Thyroid gland (tissue), 4 donors: Measurements from ENCODE around the gene BACH2. TPM values are rescaled to one million over a fixed set of nuclear protein-coding genes. Genes with fewer than 3 reads are reported as not detected.

Source experiments
- DNase-seq, 2 donors: peaks; one replicate each; pipeline ENCODE4 v3.0.0-alpha.2; 2019
- H3K27ac ChIP-seq, 3 donors: fragments of 200-600 bp; sonication (generic); 1 replicate in 2 of 3; 2 replicates in 1 of 3; pipeline ENCODE4 v1.5.1; 2016 to 2019; ENCODE audit warnings: mild to moderate bottlenecking in 1 of 3, moderate library complexity in 1 of 3
- H3K27me3 ChIP-seq: fragments of 200-600 bp; sonication (generic); one replicate; pipeline ENCODE4 v1.5.1; 2019
- H3K36me3 ChIP-seq, 2 donors: fragments of 200-600 bp; sonication (generic); one replicate each; pipeline ENCODE4 v1.5.1; 2016 to 2019
- H3K4me1 ChIP-seq, 2 donors: fragments of 200-600 bp; sonication (generic); one replicate each; pipeline ENCODE4 v1.5.1; 2017 to 2019
- H3K4me3 ChIP-seq, 3 donors: fragments of 200-600 bp; sonication (generic); replicated peaks in 1 of 3; 1 replicate in 2 of 3; 2 replicates in 1 of 3; pipeline ENCODE4 v1.5.1; 2016; ENCODE audit warnings: mild to moderate bottlenecking in 1 of 3
- H3K9me3 ChIP-seq: fragments of 200-600 bp; sonication (generic); one replicate; pipeline ENCODE4 v1.5.1; 2017
- POLR2A ChIP-seq, 2 donors: fragments of 450-650 bp; IDR thresholded peaks; one replicate each; pipeline ENCODE4 v1.6.1; 2017; ENCODE audit warnings: antibody characterized with exemption in 2 of 2, mild to moderate bottlenecking in 2 of 2, moderate library complexity in 1 of 2
- WGBS, 2 donors: methylation state at CpG; one replicate each; pipeline ENCODE4 v1.1.5; 2017; 5-methylcytosine and 5-hydroxymethylcytosine counted together
- intact Hi-C: fragments of 100-400 bp; cut with DNase I; formaldehyde crosslinking; loops from one replicate; pipeline ENCODE4 v1.15.1; 2023
- total RNA-seq, 4 donors: library from RNA; depleted of rRNA; stranded (reverse); fragments of >200 nt; gene quantifications; one replicate each; pipeline ENCODE4 v1.2.3, GENCODE V29; 2016
- TF ChIP-seq, protein P1 (sequence below), 6 experiments: fragments of 200-600 bp in 3 of 6; fragments of 450-650 bp in 3 of 6; sonication (generic) in 3 of 6; IDR thresholded peaks; one replicate each; pipeline ENCODE4 v1.5.1; 2016 to 2019; ENCODE audit warnings: antibody characterized with exemption in 6 of 6, mild to moderate bottlenecking in 2 of 6, inconsistent platforms in 1 of 6, moderate library complexity in 1 of 6

BACH2 gene
- total RNA-seq, 4 donors from 2014 or later = 0.98 to 6.6 (median 3.9) TPM

- H3K4me1 ChIP-seq = no peaks in the 10 kb centered on the region
- intact Hi-C loops = no loop called here
- H3K27ac ChIP-seq = no peak overlapping the region
These were observed 14.9 kb upstream of the BACH2 start for GRCh38 chr6:90311569-90311968.

GRCh38 chr6:90305800-90306448 is 9.3 kb upstream of the BACH2 start:
- no peak for DNase-seq
- H3K9me3 ChIP-seq = no peaks in the 10 kb centered on the region
- H3K4me3 ChIP-seq = no peak overlapping the region
- no peaks in the 10 kb centered on the region for H3K4me1 ChIP-seq
- intact Hi-C loops = no loop called here
- no peaks in the 10 kb centered on the region for H3K36me3 ChIP-seq
- H3K27me3 ChIP-seq = no peaks in the 10 kb centered on the region
- 52 to 68% methylated on average over 1 of the region's 1 CpG for WGBS, 2 donors
- TF ChIP-seq, protein P1, sequence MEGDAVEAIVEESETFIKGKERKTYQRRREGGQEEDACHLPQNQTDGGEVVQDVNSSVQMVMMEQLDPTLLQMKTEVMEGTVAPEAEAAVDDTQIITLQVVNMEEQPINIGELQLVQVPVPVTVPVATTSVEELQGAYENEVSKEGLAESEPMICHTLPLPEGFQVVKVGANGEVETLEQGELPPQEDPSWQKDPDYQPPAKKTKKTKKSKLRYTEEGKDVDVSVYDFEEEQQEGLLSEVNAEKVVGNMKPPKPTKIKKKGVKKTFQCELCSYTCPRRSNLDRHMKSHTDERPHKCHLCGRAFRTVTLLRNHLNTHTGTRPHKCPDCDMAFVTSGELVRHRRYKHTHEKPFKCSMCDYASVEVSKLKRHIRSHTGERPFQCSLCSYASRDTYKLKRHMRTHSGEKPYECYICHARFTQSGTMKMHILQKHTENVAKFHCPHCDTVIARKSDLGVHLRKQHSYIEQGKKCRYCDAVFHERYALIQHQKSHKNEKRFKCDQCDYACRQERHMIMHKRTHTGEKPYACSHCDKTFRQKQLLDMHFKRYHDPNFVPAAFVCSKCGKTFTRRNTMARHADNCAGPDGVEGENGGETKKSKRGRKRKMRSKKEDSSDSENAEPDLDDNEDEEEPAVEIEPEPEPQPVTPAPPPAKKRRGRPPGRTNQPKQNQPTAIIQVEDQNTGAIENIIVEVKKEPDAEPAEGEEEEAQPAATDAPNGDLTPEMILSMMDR (IDR thresholded peaks at IDR 0.05) = no peak
- TF ChIP-seq POLR2A (IDR thresholded peaks at IDR 0.05) = no peak
- no peak overlapping the region for H3K27ac ChIP-seq

More at GRCh38 chr6:90311569-90311968, 14.9 kb upstream of the BACH2 start:
- H3K4me3 ChIP-seq = no peak overlapping the region
- no peak for DNase-seq
- H3K36me3 ChIP-seq = no peaks in the 10 kb centered on the region
- 91 to 93% methylated on average over 4 of the region's 4 CpGs for WGBS, 2 donors
- no peaks in the 10 kb centered on the region for H3K9me3 ChIP-seq
- TF ChIP-seq, protein P1 (IDR thresholded peaks at IDR 0.05) = no peak
- no peak for TF ChIP-seq POLR2A (IDR thresholded peaks at IDR 0.05)
- H3K27me3 ChIP-seq = no peaks in the 10 kb centered on the region

GRCh38 chr6:90304308-90304707 is 7.7 kb upstream of the BACH2 start:
- TF ChIP-seq, protein P1 (IDR thresholded peaks at IDR 0.05) = no peak
- TF ChIP-seq POLR2A (IDR thresholded peaks at IDR 0.05) = no peak
- H3K27me3 ChIP-seq = no peaks in the 10 kb centered on the region
- H3K9me3 ChIP-seq = no peaks in the 10 kb centered on the region
- no peaks in the 10 kb centered on the region for H3K4me1 ChIP-seq
- intact Hi-C loops = no loop called here
- no peak overlapping the region for H3K27ac ChIP-seq
- no peaks in the 10 kb centered on the region for H3K36me3 ChIP-seq
- H3K4me3 ChIP-seq = no peak overlapping the region
- WGBS, 2 donors = 77 to 88% methylated on average over 5 of the region's 5 CpGs
- no peak for DNase-seq

DNA sequence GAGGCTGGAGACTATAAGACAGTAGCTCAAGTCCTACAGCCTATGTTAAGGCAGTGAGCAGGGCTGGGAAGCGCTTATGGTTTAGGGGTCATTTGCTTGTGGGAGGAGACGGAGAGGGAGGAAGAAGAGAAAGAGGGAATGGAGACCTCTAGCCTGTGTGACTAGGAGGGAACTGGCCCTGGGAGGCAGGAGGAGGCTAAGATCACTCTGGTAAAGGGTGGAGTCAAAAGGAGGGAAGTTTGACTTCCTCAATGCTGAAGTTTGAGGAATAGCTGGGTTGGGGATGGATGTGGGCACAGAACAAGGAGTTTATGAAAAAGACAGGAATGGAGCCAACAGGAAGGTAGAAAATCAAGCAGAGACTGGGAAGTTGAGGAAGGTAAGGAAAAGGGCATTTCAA is 6.4 kb upstream of the BACH2 start:
- no peaks in the 10 kb centered on the region for H3K4me1 ChIP-seq
- H3K36me3 ChIP-seq = no peaks in the 10 kb centered on the region
- WGBS, 2 donors = 98% methylated on average over 2 of the region's 2 CpGs
- TF ChIP-seq, protein P1 (IDR thresholded peaks at IDR 0.05) = no peak
- TF ChIP-seq POLR2A (IDR thresholded peaks at IDR 0.05) = no peak
- H3K27me3 ChIP-seq = no peaks in the 10 kb centered on the region
- H3K4me3 ChIP-seq = no peak overlapping the region
- no peaks in the 10 kb centered on the region for H3K9me3 ChIP-seq
- no peak overlapping the region for H3K27ac ChIP-seq
- no peak for DNase-seq
- intact Hi-C loops = no loop called here

DNA sequence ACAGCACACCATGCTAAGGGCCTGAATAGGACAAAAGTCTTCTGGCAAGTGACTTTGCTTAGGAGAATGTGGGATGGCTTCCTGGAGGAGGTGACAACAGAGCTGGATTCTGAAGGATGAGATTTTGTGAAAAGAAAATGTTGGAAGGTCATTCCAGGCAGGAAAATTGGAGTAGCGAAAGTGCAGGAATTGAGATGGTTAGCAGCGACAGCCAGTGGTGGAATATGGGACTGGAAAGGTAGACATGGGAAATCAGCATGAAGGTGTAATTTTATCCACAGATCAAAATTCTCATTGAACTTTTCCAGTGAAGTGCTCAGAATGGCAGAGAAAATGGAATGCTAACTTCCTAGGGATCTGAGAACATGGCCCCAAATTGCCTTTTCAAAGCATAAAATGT is 5.7 kb upstream of the BACH2 start:
- TF ChIP-seq POLR2A (IDR thresholded peaks at IDR 0.05) = no peak
- TF ChIP-seq, protein P1 (IDR thresholded peaks at IDR 0.05) = no peak
- Histone ChIP-seq H3K27ac (no peak overlapping the region), H3K27me3 (no peaks in the 10 kb centered on the region), H3K4me3 (no peak overlapping the region), H3K9me3 (no peaks in the 10 kb centered on the region), H3K4me1 (no peaks in the 10 kb centered on the region), H3K36me3 (no peaks in the 10 kb centered on the region)
- no peak for DNase-seq
- 89 to 92% methylated on average over 2 of the region's 2 CpGs for WGBS, 2 donors
- intact Hi-C loops = no loop called here
